ENCODE measurements around the gene GOLGA6C.
"Not testable (repeated sequence)": the region's sequence is repeated elsewhere in the genome, so short reads cannot be mapped to it uniquely, and the experiment has no call there.

GOLGA6C gene, protein sequence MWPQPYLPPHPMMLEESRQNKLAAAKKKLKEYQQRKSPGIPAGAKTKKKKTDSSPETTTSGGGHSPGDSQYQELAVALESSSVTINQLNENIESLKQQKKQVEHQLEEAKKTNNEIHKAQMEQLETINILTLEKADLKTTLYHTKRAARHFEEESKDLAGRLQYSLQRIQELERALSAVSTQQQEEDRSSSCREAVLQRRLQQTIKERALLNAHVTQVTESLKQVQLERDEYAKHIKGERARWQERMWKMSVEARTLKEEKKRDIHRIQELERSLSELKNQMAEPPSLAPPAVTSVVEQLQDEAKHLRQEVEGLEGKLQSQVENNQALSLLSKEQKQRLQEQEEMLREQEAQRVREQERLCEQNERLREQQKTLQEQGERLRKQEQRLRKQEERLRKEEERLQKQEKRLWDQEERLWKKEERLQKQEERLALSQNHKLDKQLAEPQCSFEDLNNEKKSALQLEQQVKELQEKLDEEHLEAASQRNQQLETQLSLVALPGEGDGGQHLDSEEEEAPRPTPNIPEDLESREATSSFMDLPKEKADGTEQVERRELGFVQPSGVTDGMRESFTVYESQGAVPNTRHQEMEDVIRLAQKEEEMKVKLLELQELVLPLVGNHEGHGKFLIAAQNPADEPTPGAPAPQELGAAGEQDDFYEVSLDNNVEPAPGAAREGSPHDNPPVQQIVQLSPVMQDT

DNA sequence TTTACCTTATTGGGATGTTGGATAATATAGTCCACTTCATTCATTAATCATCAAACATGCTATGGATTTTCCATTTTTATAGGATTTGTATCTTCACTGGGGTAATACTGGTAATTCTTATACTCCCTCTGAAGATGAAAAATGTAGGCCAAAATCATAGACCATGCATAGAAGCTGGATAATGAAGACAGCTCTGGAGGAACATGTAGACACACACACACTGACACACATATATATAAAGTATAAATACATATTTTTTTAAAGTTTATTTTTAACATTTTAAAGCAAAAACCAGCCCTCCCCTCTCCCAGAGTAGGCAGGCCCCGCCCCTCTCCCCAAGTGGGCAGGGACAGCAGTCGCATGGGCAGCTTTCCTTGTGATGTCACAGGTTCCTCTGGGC is at the start of gene GOLGA6C:
GOLGA6C (plus strand) TSS at position 301 of the 400 bp plus-strand sequence. CDS start 265 bp downstream, outside the sequence.
- not testable (repeated sequence) for H3K27me3 Mint-ChIP-seq, H3K27ac Mint-ChIP-seq, H3K4me1 Mint-ChIP-seq, H3K4me3 Mint-ChIP-seq, H3K9me3 Mint-ChIP-seq, DNase-seq, ATAC-seq

DNA sequence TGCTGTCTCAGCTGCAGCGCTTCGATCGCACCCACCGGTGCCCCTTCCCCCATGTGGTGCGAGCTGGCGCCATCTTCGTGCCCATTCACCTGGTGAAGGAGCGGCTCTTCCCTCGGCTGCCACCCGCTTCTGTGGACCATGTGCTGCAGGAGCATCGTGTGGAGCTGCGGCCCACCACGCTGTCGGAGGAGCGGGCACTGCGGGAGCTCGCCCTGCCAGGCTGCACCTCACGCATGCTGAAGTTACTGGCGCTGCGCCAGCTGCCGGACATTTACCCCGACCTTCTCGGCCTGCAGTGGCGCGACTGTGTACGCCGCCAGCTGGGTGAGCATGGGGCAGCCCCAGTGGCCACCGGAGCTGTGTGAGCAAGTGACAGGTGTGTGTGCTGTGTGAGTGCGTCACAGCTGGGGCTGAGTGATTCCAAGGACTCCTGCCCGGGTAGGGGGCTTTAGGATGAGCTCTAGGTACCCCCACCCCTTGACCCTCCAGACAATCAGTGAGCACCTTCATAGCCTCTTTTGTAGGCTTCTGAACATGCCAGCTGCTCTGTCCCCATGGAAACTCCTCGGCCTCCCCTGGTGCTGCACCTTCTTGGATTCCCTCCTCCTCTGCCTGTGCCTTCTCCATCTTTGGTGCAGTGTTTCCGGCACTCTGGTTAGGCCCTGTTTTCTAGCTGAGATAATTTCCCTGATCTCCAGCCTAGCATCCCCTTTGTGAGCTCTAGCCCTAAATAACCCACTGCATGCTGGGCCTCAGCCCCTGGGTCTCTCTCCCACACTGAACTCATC is 49.4 kb upstream of the GOLGA6C start:
- peaks cover 79% of the 10 kb centered on the region for H3K4me1 Mint-ChIP-seq
- DNase-seq, result no peak
- H3K9me3 Mint-ChIP-seq, result no peaks in the 10 kb centered on the region
- H3K27ac Mint-ChIP-seq, result peak overlapping the region; percentile 53 to 88
- no peak for ATAC-seq
- H3K4me3 Mint-ChIP-seq, result no peak overlapping the region
- no peaks in the 10 kb centered on the region for H3K27me3 Mint-ChIP-seq

GRCh38 chr15:75209289-75209676 is 48.9 kb upstream of the GOLGA6C start:
- DNase-seq, result no peak
- Mint-ChIP-seq H3K4me1 (peaks cover 74% of the 10 kb centered on the region), H3K27ac (peak overlapping the region; percentile 53 to 94), H3K27me3 (no peaks in the 10 kb centered on the region), H3K4me3 (no peak overlapping the region), H3K9me3 (no peaks in the 10 kb centered on the region)
- ATAC-seq, result no peak

GRCh38 chr15:75210811-75211230 is 47.3 kb upstream of the GOLGA6C start:
- ATAC-seq (no peak), DNase-seq (no peak)
- Mint-ChIP-seq H3K4me1 (peaks cover 76% of the 10 kb centered on the region), H3K4me3 (no peak overlapping the region), H3K27me3 (no peaks in the 10 kb centered on the region), H3K27ac (peak overlapping the region in 1 of 2 donors; percentile 94), H3K9me3 (no peaks in the 10 kb centered on the region)

DNA sequence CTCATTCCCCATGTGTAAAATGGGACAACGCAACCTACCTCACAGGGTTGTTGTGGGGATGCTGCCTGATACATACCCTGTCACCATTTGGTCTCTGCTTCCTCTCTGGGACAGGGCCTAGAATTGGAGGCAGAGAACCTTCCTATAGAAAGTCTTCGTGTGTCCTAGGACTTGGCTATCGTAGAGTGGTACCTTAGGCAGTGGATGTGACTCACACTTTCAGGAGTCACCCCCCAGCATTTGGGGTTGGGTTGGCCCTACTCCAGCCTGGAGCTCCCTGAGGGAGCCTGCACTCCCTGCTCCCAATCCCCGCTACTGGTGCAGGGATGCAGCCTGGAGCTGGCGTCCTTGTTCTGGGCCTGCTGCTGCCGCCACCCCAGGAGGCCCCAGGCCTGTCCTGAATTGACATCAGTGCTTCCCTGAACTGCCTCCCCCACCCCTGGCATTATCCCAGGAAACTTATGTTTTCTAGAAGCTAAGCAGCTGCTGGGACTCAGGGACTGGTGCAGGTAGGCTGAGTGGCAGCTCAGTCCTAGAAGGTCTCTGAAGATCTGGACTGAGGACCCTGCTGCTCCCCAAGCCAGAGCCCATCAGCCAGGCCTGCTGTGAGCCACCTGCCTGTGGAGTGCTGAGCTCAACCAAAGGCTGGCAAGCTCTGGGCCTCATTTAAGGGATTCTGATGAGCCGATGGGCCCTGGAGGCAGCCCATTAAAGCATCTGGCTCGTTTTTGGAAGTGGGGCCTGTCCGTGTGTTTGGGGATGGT is 46.5 kb upstream of the GOLGA6C start:
- H3K9me3 Mint-ChIP-seq, result no peaks in the 10 kb centered on the region
- ATAC-seq, result no peak
- H3K27me3 Mint-ChIP-seq, result no peaks in the 10 kb centered on the region
- H3K4me1 Mint-ChIP-seq, result peaks cover 73% of the 10 kb centered on the region
- H3K4me3 Mint-ChIP-seq, result no peak overlapping the region
- no peak for DNase-seq
- H3K27ac Mint-ChIP-seq, result peak overlapping the region in 1 of 2 donors; percentile 76

GRCh38 chr15:75212200-75212858 is 45.8 kb upstream of the GOLGA6C start:
- ATAC-seq (no peak), DNase-seq (no peak)
- Mint-ChIP-seq H3K4me1 (peaks cover 67% of the 10 kb centered on the region), H3K9me3 (no peaks in the 10 kb centered on the region), H3K27ac (no peak overlapping the region), H3K27me3 (no peaks in the 10 kb centered on the region), H3K4me3 (no peak overlapping the region)

DNA sequence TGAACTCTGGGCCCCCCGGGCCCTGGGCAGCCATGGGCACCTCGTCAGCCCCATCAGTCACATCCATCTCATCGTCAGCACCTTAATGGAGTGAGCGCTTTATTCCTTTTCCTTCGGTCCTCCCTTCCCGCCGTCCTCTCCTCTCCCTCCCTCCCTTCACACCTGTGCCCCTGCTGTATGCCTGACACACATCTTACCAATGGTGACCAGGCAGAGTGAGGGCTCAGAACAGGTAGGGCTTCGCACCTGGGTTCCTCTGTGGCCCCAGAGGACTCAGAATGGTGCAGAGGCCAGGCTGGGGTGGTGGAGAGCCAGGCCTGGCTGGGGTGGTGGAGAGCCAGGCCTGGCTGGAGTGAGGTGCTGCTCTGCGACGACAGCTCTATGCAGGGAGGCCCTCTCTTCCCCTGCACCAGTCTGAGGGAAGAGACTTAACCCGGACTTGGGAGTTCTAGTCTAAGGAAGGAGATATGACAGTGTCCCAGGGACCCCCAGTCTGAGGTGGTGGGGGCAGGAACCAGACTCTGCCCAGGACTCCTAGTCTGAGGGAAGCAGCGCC is 44.8 kb upstream of the GOLGA6C start:
- H3K9me3 Mint-ChIP-seq, result no peaks in the 10 kb centered on the region
- ATAC-seq (peak; percentile 5), DNase-seq (no peak)
- no peak overlapping the region for H3K4me3 Mint-ChIP-seq
- no peaks in the 10 kb centered on the region for H3K27me3 Mint-ChIP-seq
- peaks cover 61% of the 10 kb centered on the region for H3K4me1 Mint-ChIP-seq
- H3K27ac Mint-ChIP-seq, result peak overlapping the region in 1 of 2 donors; percentile 59

GRCh38 chr15:75213768-75214221 is 44.3 kb upstream of the GOLGA6C start:
- H3K27ac Mint-ChIP-seq, result no peak overlapping the region
- H3K4me1 Mint-ChIP-seq, result peaks cover 56% of the 10 kb centered on the region
- H3K4me3 Mint-ChIP-seq, result no peak overlapping the region
- peak; percentile 18 for ATAC-seq
- no peaks in the 10 kb centered on the region for H3K9me3 Mint-ChIP-seq
- no peak for DNase-seq
- no peaks in the 10 kb centered on the region for H3K27me3 Mint-ChIP-seq

GRCh38 chr15:75214293-75215096 is 43.6 kb upstream of the GOLGA6C start:
- no peaks in the 10 kb centered on the region for H3K27me3 Mint-ChIP-seq
- ATAC-seq (no peak), DNase-seq (no peak)
- H3K4me3 Mint-ChIP-seq, result no peak overlapping the region
- H3K9me3 Mint-ChIP-seq, result no peaks in the 10 kb centered on the region
- peak overlapping the region; percentile 72 to 86 for H3K27ac Mint-ChIP-seq
- peaks cover 49% of the 10 kb centered on the region for H3K4me1 Mint-ChIP-seq

GRCh38 chr15:75215107-75216004 is 42.8 kb upstream of the GOLGA6C start:
- no peak for DNase-seq
- no peaks in the 10 kb centered on the region for H3K27me3 Mint-ChIP-seq
- no peak overlapping the region for H3K4me3 Mint-ChIP-seq
- peaks cover 40% of the 10 kb centered on the region for H3K4me1 Mint-ChIP-seq
- H3K27ac Mint-ChIP-seq, result peak overlapping the region in 1 of 2 donors; percentile 19
- H3K9me3 Mint-ChIP-seq, result no peaks in the 10 kb centered on the region
- no peak for ATAC-seq

- peaks cover 23% of the 10 kb centered on the region for H3K4me1 Mint-ChIP-seq
- no peak for ATAC-seq
Observed at GRCh38 chr15:75217012-75217411, 41.1 kb upstream of the GOLGA6C start.

DNA sequence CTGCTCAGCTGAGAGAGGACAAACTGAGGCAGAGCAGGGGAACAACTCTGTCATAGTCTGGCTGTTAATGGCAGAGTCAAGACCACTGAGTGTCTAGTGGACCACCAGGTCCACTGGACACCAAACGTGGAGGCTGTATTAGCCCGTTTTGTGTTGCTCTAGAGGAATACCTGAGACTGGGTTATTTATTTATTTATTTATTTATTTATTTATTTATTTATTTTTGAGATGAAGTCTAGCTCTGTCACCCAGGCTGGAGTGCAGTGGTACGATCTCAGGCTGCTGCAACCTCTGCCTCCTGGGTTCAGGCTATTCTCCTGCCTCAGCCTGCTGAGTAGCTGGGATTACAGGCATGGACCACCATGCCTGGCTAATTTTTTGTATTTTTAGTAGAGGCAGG is 40.6 kb upstream of the GOLGA6C start:
- H3K27me3 Mint-ChIP-seq, H3K9me3 Mint-ChIP-seq, DNase-seq, H3K4me3 Mint-ChIP-seq, ATAC-seq: not testable (repeated sequence)
- H3K4me1 Mint-ChIP-seq, result peaks cover 18% of the 10 kb centered on the region
- H3K27ac Mint-ChIP-seq, result peak overlapping the region in 1 of 2 donors; percentile 88

More at GRCh38 chr15:75217012-75217411, 41.1 kb upstream of the GOLGA6C start:
- DNase-seq, result no peak
- Mint-ChIP-seq H3K9me3 (no peaks in the 10 kb centered on the region), H3K4me3 (no peak overlapping the region), H3K27ac (peak overlapping the region in 1 of 2 donors; percentile 85), H3K27me3 (no peaks in the 10 kb centered on the region)

GRCh38 chr15:75219507-75219929 is 38.6 kb upstream of the GOLGA6C start:
- H3K4me1 Mint-ChIP-seq, result peaks cover 16% of the 10 kb centered on the region
- DNase-seq, H3K9me3 Mint-ChIP-seq, H3K27me3 Mint-ChIP-seq, ATAC-seq, H3K4me3 Mint-ChIP-seq: not testable (repeated sequence)
- H3K27ac Mint-ChIP-seq, result peak overlapping the region in 1 of 2 donors; percentile 65
